Stomach (tissue), 4 donors: ENCODE results near the gene PCF11.

Experiments used
- POLR2A ChIP-seq, 4 donors: fragments of 450-650 bp; IDR thresholded peaks; one replicate each; pipeline ENCODE4 v1.6.1; 2016; ENCODE audit warnings: antibody characterized with exemption in 4 of 4, control low read depth in 2 of 4, mild to moderate bottlenecking in 1 of 4, moderate library complexity in 1 of 4
- TF ChIP-seq, protein P1 (sequence below), 7 experiments: fragments of 450-650 bp in 4 of 7; fragments of 200-600 bp in 3 of 7; sonication (generic) in 3 of 7; IDR thresholded peaks; one replicate each; pipeline ENCODE4 v1.5.1; 2016 to 2019; ENCODE audit warnings: antibody characterized with exemption in 7 of 7, control low read depth in 2 of 7, mild to moderate bottlenecking in 1 of 7

GRCh38 chr11:83127310-83127637 is 29.7 kb upstream of the PCF11 start:
- TF ChIP-seq POLR2A (IDR thresholded peaks at IDR 0.05): no peak
- TF ChIP-seq, protein P1, sequence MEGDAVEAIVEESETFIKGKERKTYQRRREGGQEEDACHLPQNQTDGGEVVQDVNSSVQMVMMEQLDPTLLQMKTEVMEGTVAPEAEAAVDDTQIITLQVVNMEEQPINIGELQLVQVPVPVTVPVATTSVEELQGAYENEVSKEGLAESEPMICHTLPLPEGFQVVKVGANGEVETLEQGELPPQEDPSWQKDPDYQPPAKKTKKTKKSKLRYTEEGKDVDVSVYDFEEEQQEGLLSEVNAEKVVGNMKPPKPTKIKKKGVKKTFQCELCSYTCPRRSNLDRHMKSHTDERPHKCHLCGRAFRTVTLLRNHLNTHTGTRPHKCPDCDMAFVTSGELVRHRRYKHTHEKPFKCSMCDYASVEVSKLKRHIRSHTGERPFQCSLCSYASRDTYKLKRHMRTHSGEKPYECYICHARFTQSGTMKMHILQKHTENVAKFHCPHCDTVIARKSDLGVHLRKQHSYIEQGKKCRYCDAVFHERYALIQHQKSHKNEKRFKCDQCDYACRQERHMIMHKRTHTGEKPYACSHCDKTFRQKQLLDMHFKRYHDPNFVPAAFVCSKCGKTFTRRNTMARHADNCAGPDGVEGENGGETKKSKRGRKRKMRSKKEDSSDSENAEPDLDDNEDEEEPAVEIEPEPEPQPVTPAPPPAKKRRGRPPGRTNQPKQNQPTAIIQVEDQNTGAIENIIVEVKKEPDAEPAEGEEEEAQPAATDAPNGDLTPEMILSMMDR (IDR thresholded peaks at IDR 0.05): no peak
